Upper lobe of left lung (tissue), 6 donors: ENCODE results near the gene TPSB2. TPM values are rescaled to one million over a fixed set of nuclear protein-coding genes. Genes with fewer than 3 reads are reported as not detected.
"Not testable (repeated sequence)": the region's sequence is repeated elsewhere in the genome, so short reads cannot be mapped to it uniquely, and the experiment has no call there.

Experiments
- ATAC-seq, 2 donors: fragments of 200-7000 bp; cut with Tn5 transposase; one replicate each; pipeline ENCODE4 v1.9.1; 2022; ENCODE audit warnings: mild to moderate bottlenecking in 2 of 2, moderate library complexity in 2 of 2; ENCODE audit not compliant: low FRiP score in 2 of 2
- DNase-seq, 2 donors: peaks; one replicate each; pipeline ENCODE4 v3.0.0-alpha.2; 2019 to 2020
- H3K27ac ChIP-seq, 4 donors: fragments of 200-600 bp; sonication (generic); one replicate each; pipeline ENCODE4 v1.5.1; 2016 to 2019
- H3K27me3 ChIP-seq, 4 donors: fragments of 200-600 bp; sonication (generic); one replicate each; pipeline ENCODE4 v1.5.1; 2017 to 2019
- H3K36me3 ChIP-seq, 4 donors: fragments of 200-600 bp; sonication (generic); one replicate each; pipeline ENCODE4 v1.5.1; 2016 to 2019
- H3K4me1 ChIP-seq, 4 donors: fragments of 200-600 bp; sonication (generic); one replicate each; pipeline ENCODE4 v1.5.1; 2018 to 2019
- H3K4me3 ChIP-seq, 4 donors: fragments of 200-600 bp; sonication (generic); one replicate each; pipeline ENCODE4 v1.5.1; 2017 to 2019; ENCODE audit warnings: mild to moderate bottlenecking in 2 of 4, moderate library complexity in 1 of 4
- H3K9me3 ChIP-seq, 4 donors: fragments of 200-600 bp; sonication (generic); one replicate each; pipeline ENCODE4 v1.5.1; 2018 to 2019
- CTCF ChIP-seq, 6 experiments: fragments of 450-650 bp in 4 of 6; fragments of 200-600 bp in 2 of 6; sonication (generic) in 2 of 6; IDR thresholded peaks; one replicate each; pipeline ENCODE4 v1.5.1; 2016 to 2019; ENCODE audit warnings: antibody characterized with exemption in 6 of 6
- EP300 ChIP-seq, 4 donors: sonication (generic); formaldehyde crosslinking; IDR thresholded peaks; one replicate each; pipeline ENCODE4 v1.5.1; 2017; ENCODE audit warnings: antibody characterized with exemption in 4 of 4, control low read depth in 2 of 4
- POLR2A ChIP-seq, 4 donors: fragments of 450-650 bp; IDR thresholded peaks; one replicate each; pipeline ENCODE4 v1.5.1; 2016 to 2017; ENCODE audit warnings: antibody characterized with exemption in 4 of 4, mild to moderate bottlenecking in 2 of 4
- POLR2AphosphoS5 ChIP-seq, 2 donors: sonication (generic); formaldehyde crosslinking; IDR thresholded peaks; one replicate each; pipeline ENCODE4 v1.5.1; 2017; ENCODE audit warnings: antibody characterized with exemption in 2 of 2
- WGBS, 2 donors: methylation state at CpG; one replicate each; pipeline ENCODE4 v1.1.5; 2017 to 2018; 5-methylcytosine and 5-hydroxymethylcytosine counted together
- total RNA-seq, 6 donors: library from RNA; depleted of rRNA in 4 of 6; stranded (reverse); fragments of >200 nt in 4 of 6; gene quantifications; one replicate each; pipeline versions ENCODE4 v1.1.0 to v1.2.1, GENCODE V29; 2016 to 2021
- donor health status: DM: no; HTN: no; CAD: no; lungs with moderate emphysema.
- donor health status: DM: no; HTN: yes; CAD: no; lungs with severe emphysema.

Gene TPSB2
- total RNA-seq, 6 donors from 2014 or later, result 10.5 to 329 (median 70.7) TPM

GRCh38 chr16:1276580-1276878 is 46.5 kb upstream of the TPSB2 start:
- ATAC-seq (no peak), DNase-seq (no peak)
- Histone ChIP-seq H3K27ac (no peak overlapping the region), H3K36me3 (no peaks in the 10 kb centered on the region), H3K9me3 (no peaks in the 10 kb centered on the region), H3K4me3 (no peak overlapping the region), H3K4me1 (peaks cover 0 to 6% (median 3%) of the 10 kb centered on the region in 4 donors), H3K27me3 (peaks cover 0 to 11% (median 0%) of the 10 kb centered on the region in 4 donors)
- 78% methylated on average over 4 of the region's 14 CpGs; no CpG with 5 or more reads in 1 of the 2 donors for WGBS, 2 donors
- TF ChIP-seq CTCF (IDR thresholded peaks at IDR 0.05), result no peak

DNA sequence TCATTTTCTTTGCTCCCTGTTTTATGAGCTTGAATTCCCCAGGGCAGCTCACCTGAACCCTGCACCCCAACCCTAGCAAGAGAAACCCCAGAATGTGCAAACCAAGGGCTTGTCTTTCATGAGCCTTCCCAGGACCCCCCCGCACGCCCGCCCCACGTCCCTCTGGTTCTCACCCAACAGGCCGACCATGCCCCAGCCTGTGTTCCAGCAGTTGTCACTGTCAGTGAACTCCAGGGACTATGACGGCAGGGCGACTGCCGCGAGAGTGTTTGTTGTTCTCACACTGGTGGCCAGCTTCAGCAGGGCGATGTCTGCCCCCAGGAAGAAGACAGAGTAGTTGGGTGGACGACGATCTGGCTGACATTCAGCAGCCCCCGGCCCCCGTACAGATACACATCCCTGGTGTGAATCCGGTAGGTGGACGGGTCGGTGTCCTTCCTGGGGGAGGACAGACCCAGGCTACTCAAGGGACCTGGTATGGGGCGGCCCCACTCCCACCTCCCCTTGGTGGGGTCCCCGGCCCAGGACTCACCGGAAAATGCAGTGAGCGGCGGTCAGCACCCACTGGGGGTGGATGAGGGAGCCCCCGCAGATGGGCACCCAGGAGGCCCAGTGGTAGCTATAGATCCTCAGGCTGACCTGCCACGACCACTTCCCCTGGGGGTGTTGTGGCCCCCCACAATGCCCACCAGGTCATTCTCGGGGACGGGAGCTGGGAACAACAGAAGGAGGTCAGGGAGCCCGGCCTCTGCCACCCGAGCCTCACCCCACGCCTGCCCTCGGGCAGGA is 46.0 kb upstream of the TPSB2 start:
- Histone ChIP-seq H3K36me3 (no peaks in the 10 kb centered on the region), H3K9me3 (no peaks in the 10 kb centered on the region), H3K27ac (no peak overlapping the region), H3K27me3 (peaks cover 0 to 11% (median 0%) of the 10 kb centered on the region in 4 donors), H3K4me1 (peaks cover 0 to 6% (median 3%) of the 10 kb centered on the region in 4 donors), H3K4me3 (no peak overlapping the region)
- TF ChIP-seq POLR2A (IDR thresholded peaks at IDR 0.05), result no peak
- WGBS, 2 donors, result 46 to 62% methylated on average over 16 to 30 of the region's 30 CpGs
- ATAC-seq (no peak), DNase-seq (peak in 1 of 2 donors; percentile 71)

DNA sequence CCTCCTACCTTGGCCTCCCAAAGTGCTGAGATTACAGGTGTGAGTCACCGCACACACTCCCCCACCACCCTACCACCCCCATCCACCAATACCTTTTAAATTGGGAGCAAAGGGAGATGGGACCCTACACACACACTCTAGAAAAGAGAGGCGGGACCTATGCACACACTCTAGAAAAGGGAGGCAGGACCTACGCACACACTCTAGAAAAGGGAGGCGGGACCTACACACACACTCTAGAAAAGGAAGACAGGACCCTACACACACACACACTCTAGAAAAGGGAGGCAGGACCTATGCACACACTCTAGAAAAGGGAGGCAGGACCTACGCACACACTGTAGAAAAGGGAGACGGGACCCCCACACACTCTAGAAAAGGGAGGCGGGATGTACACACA is 44.8 kb upstream of the TPSB2 start:
- no peak for DNase-seq
- no peak for ATAC-seq
- H3K4me1 ChIP-seq, result peaks cover 0 to 6% (median 3%) of the 10 kb centered on the region in 4 donors
- no peak overlapping the region for H3K4me3 ChIP-seq
- TF ChIP-seq EP300 (IDR thresholded peaks at IDR 0.05), result no peak
- no peak for TF ChIP-seq POLR2A (IDR thresholded peaks at IDR 0.05)
- no peak for TF ChIP-seq CTCF (IDR thresholded peaks at IDR 0.05)
- TF ChIP-seq POLR2AphosphoS5 (IDR thresholded peaks at IDR 0.05), result no peak
- WGBS, 2 donors, result 87 to 88% methylated on average over 7 of the region's 7 CpGs
- no peaks in the 10 kb centered on the region for H3K36me3 ChIP-seq
- no peak overlapping the region for H3K27ac ChIP-seq
- peaks cover 0 to 11% (median 0%) of the 10 kb centered on the region in 4 donors for H3K27me3 ChIP-seq
- no peaks in the 10 kb centered on the region for H3K9me3 ChIP-seq

DNA sequence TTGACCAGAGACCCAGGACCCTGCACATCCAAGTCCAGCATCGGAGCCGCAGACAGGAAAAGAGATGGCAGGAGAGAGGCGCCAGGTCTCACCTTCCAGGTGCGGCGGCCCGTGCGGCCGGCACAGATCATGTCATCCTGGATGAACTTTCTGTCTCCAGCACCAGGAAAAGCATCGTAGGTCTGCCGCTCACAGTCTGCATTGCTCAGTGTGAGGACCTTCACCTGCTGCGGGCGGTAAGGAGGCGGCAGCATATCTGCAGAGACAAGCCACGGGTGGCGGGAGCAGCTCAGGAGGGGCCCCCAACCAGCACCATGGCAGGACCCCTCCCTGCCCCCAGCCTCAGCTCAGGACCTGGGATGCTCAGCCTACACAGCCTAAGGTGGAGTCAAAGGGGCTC is 43.8 kb upstream of the TPSB2 start:
- no peak for ATAC-seq
- H3K4me3 ChIP-seq, result no peak overlapping the region
- 82 to 89% methylated on average over 5 to 15 of the region's 15 CpGs for WGBS, 2 donors
- H3K9me3 ChIP-seq, result no peaks in the 10 kb centered on the region
- no peak overlapping the region for H3K27ac ChIP-seq
- TF ChIP-seq POLR2AphosphoS5 (IDR thresholded peaks at IDR 0.05) (no peak), CTCF (IDR thresholded peaks at IDR 0.05) (no peak), EP300 (IDR thresholded peaks at IDR 0.05) (no peak), POLR2A (IDR thresholded peaks at IDR 0.05) (no peak)
- DNase-seq, result peak in 1 of 2 donors; percentile 67
- no peaks in the 10 kb centered on the region for H3K36me3 ChIP-seq
- H3K27me3 ChIP-seq, result peaks cover 0 to 3% (median 0%) of the 10 kb centered on the region in 4 donors
- peaks cover 0 to 6% (median 3%) of the 10 kb centered on the region in 4 donors for H3K4me1 ChIP-seq

DNA sequence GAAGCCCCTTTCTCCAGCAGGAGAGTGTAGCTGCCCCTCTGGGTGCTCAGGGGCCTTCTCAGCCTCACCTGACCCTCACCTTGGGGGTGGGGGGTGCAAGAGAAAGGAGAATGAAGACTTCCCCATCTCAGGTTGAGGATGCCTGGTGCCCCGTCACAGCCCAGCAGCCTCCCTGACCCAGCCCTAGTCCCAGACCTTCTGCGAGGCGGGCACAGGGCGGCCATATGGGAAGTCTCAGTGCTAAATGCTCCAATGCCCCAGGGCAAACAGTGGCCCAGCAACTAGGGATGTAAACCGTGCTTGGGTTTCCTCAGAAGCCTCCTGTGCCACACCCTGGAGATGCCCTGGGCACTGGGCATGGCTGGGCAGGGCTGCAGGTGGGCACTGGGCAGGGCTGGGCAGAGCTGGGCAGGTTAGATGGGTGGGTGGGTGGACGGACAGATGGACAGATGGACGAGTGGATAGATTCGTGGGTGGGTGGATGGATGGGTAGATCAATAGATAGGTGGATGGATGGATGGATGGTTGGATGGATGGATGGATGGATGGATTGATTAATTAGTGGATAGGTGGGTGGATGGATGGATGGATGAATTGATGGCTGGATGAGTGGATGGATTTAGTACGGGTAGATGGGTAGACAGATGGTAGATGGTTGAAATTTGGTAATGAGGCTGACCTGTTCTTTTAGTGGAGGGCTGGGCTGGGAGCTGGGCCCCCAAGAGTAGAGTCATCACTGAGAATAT is 42.6 kb upstream of the TPSB2 start:
- no peak for DNase-seq
- ATAC-seq, result peak in 1 of 2 donors; percentile 11
- no peaks in the 10 kb centered on the region for H3K9me3 ChIP-seq
- TF ChIP-seq EP300 (IDR thresholded peaks at IDR 0.05) (no peak), CTCF (IDR thresholded peaks at IDR 0.05) (no peak), POLR2AphosphoS5 (IDR thresholded peaks at IDR 0.05) (no peak), POLR2A (IDR thresholded peaks at IDR 0.05) (no peak)
- H3K4me1 ChIP-seq, result peaks cover 0 to 6% (median 3%) of the 10 kb centered on the region in 4 donors
- no peak overlapping the region for H3K4me3 ChIP-seq
- no peak overlapping the region for H3K27ac ChIP-seq
- H3K36me3 ChIP-seq, result no peaks in the 10 kb centered on the region
- 76 to 79% methylated on average over 8 to 9 of the region's 9 CpGs for WGBS, 2 donors
- H3K27me3 ChIP-seq, result no peaks in the 10 kb centered on the region

GRCh38 chr16:1271724-1272413 is 41.9 kb upstream of the TPSB2 start:
- not testable (repeated sequence) for H3K9me3 ChIP-seq, H3K4me3 ChIP-seq, H3K27ac ChIP-seq, H3K36me3 ChIP-seq, H3K27me3 ChIP-seq, H3K4me1 ChIP-seq
- peak in 1 of 2 donors; percentile 5 for ATAC-seq
- peak in 1 of 2 donors; percentile 87 for DNase-seq
- 15 to 17% methylated on average over 12 to 13 of the region's 19 CpGs for WGBS, 2 donors
